ENCODE measurements around the gene WDR4. TPM values are rescaled to one million over a fixed set of nuclear protein-coding genes. Genes with fewer than 3 reads are reported as not detected.
"Not testable (repeated sequence)": the region's sequence is repeated elsewhere in the genome, so short reads cannot be mapped to it uniquely, and the experiment has no call there.

WDR4 gene, protein sequence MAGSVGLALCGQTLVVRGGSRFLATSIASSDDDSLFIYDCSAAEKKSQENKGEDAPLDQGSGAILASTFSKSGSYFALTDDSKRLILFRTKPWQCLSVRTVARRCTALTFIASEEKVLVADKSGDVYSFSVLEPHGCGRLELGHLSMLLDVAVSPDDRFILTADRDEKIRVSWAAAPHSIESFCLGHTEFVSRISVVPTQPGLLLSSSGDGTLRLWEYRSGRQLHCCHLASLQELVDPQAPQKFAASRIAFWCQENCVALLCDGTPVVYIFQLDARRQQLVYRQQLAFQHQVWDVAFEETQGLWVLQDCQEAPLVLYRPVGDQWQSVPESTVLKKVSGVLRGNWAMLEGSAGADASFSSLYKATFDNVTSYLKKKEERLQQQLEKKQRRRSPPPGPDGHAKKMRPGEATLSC
- 10 to 100 TPM in 4 of 8 experiments, 1 to 10 TPM in 4; 5.6 to 28.9 (median 10.0) TPM for total RNA-seq

DNA sequence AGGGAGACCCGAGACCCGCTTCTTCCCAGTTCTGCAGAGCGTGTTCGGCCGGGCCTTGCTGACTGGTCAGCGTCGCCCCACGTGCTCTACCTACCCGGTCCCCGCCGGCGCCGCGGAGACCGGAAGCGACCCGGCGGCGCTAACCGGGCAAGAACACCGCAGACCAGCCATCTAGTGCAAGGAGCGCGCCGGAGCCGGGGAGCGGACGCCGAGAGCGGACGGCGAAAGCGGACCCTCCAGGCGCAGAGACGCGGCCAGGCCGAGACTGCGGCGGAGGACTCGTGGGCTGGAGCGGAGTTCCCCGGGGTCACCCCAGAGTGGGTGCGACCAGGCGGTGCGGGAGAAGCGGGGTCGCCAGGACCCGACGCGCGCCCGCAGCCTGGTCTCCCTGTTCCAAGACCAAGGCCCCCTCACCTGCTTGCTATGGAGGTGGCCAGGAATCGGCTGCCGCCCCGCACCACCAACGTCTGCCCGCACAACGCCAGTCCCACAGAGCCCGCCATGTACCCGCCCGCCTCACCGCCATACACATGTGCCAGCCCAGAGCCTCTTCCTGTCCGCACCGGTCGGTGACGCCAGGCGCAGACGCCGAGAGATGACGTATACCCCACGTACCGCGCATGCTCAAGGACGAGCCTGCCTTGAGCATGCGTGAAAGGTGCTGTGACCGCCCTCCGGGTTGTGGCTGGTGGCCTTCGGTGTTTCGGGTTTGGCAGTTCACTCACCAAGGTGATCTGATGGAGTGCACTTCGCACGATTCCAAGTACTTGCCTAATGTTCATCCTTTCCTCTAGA, at the start of gene WDR4:
Gene WDR4, minus strand, starts transcription at position 547 of the 795 bp plus-strand sequence. Its CDS starts 44 bp downstream, at position 503.
- Histone ChIP-seq H3K4me3 (peak within 1 kb of the TSS; percentile 71 to 95 (median 85)), H3K4me1 (replicated peaks in 1 of 2) (peaks cover 0 to 12% of the 10 kb centered on the region in 2 donors), H3K27ac (peak within 1 kb of the TSS; percentile 88 to 96)
- WGBS, 10 experiments, result 0 to 3% (median 0%) methylated on average over 2 to 32 of the region's 80 CpGs; no CpG with 5 or more reads in 5 of the 10 experiments
- in situ Hi-C loops (cut with MboI; ENCODE audit: low pct_unique_long_range_greater_than_20kb in 2 of 9, low sequenced_read_pairs in 9 of 9, unreplicated experiment in 9 of 9), result no loop called here
- ATAC-seq (replicated peaks in 6 of 8), result peak; percentile 89 to 94 (median 93)

DNA sequence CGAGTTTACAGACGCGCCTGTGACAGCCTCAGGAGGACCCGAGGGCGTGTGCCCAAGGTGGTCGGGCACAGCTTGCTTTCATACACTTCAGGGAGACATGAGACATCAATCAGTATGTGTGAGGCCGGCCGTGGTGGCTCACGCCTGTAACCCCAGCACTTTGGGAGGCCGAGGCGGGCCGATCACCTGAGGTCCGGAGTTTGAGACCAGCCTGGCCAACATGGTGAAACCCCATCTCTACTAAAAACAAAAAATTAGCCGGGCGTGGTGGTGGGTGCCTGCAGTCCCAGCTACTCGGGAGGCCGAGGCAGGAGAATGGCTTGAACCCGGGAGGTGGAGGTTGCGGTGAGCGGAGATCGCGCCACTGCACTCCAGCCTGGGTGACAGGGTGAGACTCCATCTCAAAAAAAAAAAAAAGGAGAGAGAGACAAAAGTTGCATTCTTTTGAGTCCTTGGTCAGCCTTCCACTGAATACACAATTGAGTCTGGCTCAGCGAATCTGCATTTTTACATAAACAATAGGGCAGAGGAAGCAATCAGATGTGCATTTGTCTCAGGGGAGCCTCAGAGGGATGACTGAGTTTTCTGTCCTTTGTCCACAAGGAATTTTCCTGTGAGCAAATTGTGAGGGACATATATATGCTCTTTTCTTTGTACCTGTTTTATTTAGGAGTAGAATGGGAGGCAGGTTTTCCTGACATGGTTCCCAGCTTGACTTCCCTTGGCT, 48.3 kb upstream of the WDR4 start:
- peak in 6 of 8 experiments; percentile 20 to 57 (median 32) for ATAC-seq (replicated peaks in 6 of 8)
- in situ Hi-C loops (cut with MboI; ENCODE audit: low pct_unique_long_range_greater_than_20kb in 2 of 9, low sequenced_read_pairs in 9 of 9, unreplicated experiment in 9 of 9); H3K4me1 ChIP-seq (replicated peaks in 1 of 2); H3K4me3 ChIP-seq; H3K27ac ChIP-seq: not testable (repeated sequence)
- 82 to 98% (median 94%) methylated on average over 4 to 14 of the region's 23 CpGs; no CpG with 5 or more reads in 2 of the 10 experiments for WGBS, 10 experiments

DNA sequence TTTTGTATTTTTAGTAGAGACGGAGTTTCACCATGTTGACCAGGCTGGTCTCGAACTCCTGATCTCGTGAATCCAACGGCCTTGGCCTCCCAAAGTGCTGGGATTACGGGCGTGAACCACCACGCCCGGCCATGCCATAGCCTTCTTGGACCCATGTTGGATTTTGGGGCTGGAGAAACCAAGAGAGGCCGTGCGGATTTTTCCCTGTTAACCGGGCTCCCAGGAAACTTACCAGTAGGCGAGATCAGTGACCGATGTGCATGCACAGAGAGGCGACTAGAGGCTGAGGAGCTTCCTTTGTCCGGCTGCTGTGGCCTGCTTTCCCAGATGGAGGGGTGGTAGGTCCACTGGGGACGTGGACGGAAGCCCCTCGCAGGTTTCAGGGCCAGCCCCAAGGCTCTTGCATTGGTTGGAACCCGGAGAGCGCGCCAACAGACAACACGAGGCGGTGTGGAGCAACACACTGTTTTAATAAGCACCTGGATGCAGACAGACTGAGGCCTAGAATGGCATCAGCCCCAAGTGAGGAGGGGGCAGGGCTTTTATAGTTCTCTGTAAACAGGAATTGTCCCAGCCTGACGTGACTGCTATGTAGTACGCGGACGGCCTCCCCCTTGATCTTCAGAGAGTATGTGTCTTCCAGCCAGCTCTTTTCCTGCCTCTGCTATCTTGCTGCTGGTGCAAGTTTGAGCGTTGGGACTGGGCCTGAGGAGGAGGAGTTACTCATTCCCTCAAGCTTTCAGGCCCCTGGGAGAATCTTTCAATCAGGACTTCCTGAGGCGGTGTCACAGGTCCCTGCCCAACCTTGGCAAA, 46.0 kb upstream of the WDR4 start, which contains the start of gene ERVH48-1:
Gene ERVH48-1, minus strand, starts transcription at position 517 of the 813 bp plus-strand sequence. CDS start 6,624 bp downstream, outside the sequence.
- 83 to 100% (median 90%) methylated on average over 1 to 22 of the region's 29 CpGs; no CpG with 5 or more reads in 3 of the 10 experiments for WGBS, 10 experiments
- H3K4me1 ChIP-seq (replicated peaks in 1 of 2), result peaks cover 0 to 4% of the 10 kb centered on the region in 2 donors
- no peak within 1 kb of the TSS for H3K4me3 ChIP-seq
- no peak within 1 kb of the TSS for H3K27ac ChIP-seq
- in situ Hi-C loops (cut with MboI; ENCODE audit: low pct_unique_long_range_greater_than_20kb in 2 of 9, low sequenced_read_pairs in 9 of 9, unreplicated experiment in 9 of 9), result no loop called here
- no peak for ATAC-seq (replicated peaks in 6 of 8)

GRCh38 chr21:42924433-42924751, 45.1 kb upstream of the WDR4 start:
- Histone ChIP-seq H3K4me1 (replicated peaks in 1 of 2) (peaks cover 0 to 4% of the 10 kb centered on the region in 2 donors), H3K4me3 (no peak overlapping the region), H3K27ac (no peak overlapping the region)
- no peak for ATAC-seq (replicated peaks in 6 of 8)
- 67 to 100% (median 93%) methylated on average over 1 to 6 of the region's 6 CpGs; no CpG with 5 or more reads in 2 of the 10 experiments for WGBS, 10 experiments
- in situ Hi-C loops (cut with MboI; ENCODE audit: low pct_unique_long_range_greater_than_20kb in 2 of 9, low sequenced_read_pairs in 9 of 9, unreplicated experiment in 9 of 9), result no loop called here

DNA sequence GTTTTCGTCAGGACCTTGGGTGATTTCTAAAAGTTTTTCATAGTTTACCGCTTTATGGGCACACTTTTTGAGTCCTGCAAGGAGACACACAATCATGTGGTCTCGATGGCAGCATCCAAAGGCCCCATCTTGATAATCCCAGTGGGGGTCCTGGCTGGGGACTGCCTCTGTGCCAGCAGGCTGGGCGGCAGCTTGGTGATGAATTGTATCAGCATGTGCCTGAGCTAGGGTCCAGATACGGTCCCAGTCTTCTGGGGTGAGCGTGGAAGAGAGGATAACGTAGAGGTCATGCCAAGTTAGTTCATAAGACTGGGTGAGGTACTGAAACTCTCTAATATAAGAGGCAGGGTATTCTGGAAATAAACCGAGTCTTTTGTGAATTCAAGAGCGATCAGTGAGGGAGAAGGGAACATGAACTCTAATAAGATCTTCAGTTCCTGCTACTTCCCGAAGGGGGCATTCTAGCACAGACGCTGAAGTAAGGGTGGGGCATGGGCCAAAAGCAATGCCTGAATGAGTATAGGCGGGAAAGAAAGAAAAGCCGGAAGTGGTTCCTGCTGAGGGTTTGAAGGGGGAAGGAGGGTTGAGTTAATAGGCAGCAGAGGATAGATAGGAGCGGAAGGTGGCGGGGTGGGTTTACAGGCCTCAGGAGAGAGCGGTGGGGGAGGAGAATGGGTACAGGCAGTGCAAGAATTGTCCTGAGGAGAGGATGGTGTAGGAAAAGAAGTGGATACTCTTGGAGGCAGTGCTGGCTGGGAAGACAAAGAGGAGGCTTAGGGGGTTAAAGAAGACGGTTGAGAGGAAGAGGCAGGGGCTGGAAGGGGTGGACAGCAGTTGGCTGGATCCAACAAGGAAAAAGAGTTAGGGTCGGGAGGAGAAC, 44.5 kb upstream of the WDR4 start:
- Histone ChIP-seq H3K27ac (no peak overlapping the region), H3K4me1 (replicated peaks in 1 of 2) (peaks cover 0 to 4% of the 10 kb centered on the region in 2 donors), H3K4me3 (no peak overlapping the region)
- 0 to 80% (median 29%) methylated on average over 1 to 13 of the region's 18 CpGs; no CpG with 5 or more reads in 1 of the 10 experiments for WGBS, 10 experiments
- ATAC-seq (replicated peaks in 6 of 8), result peak; percentile 66 to 98 (median 76)
- in situ Hi-C loops (cut with MboI; ENCODE audit: low pct_unique_long_range_greater_than_20kb in 2 of 9, low sequenced_read_pairs in 9 of 9, unreplicated experiment in 9 of 9), result no loop called here

GRCh38 chr21:42922918-42923317, 43.6 kb upstream of the WDR4 start:
- Histone ChIP-seq H3K4me1 (replicated peaks in 1 of 2) (peaks cover 0 to 4% of the 10 kb centered on the region in 2 donors), H3K4me3 (no peak overlapping the region), H3K27ac (no peak overlapping the region)
- in situ Hi-C loops (cut with MboI; ENCODE audit: low pct_unique_long_range_greater_than_20kb in 2 of 9, low sequenced_read_pairs in 9 of 9, unreplicated experiment in 9 of 9), result no loop called here
- no peak for ATAC-seq (replicated peaks in 6 of 8)
- WGBS, 10 experiments, result 81 to 100% (median 95%) methylated on average over 1 to 11 of the region's 18 CpGs; no CpG with 5 or more reads in 4 of the 10 experiments

DNA sequence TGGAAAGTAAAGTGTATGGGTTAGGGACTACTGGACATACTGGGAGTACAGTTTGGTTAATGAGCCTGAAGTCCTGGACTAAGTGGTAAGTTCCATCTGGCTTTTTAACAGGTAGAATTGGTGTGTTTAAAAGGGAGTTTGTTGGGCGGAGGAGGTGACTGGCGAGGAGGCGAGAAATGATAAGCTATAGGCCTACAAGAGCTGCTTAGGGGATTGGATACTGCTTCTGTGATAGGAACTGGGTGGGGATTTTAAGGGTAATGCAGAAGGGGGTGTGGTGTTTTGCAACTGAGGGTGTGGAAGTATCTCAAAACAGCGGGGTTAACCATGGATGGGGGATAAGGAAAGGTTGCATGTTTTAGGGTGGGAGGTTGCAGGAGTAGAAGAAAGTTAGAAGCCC, 42.6 kb upstream of the WDR4 start:
- no peak overlapping the region for H3K27ac ChIP-seq
- no peak overlapping the region for H3K4me3 ChIP-seq
- in situ Hi-C loops (cut with MboI; ENCODE audit: low pct_unique_long_range_greater_than_20kb in 2 of 9, low sequenced_read_pairs in 9 of 9, unreplicated experiment in 9 of 9), result no loop called here
- H3K4me1 ChIP-seq (replicated peaks in 1 of 2), result peaks cover 0 to 4% of the 10 kb centered on the region in 2 donors
- 0 to 100% (median 72%) methylated on average over 1 to 4 of the region's 4 CpGs; no CpG with 5 or more reads in 2 of the 10 experiments for WGBS, 10 experiments
- no peak for ATAC-seq (replicated peaks in 6 of 8)

DNA sequence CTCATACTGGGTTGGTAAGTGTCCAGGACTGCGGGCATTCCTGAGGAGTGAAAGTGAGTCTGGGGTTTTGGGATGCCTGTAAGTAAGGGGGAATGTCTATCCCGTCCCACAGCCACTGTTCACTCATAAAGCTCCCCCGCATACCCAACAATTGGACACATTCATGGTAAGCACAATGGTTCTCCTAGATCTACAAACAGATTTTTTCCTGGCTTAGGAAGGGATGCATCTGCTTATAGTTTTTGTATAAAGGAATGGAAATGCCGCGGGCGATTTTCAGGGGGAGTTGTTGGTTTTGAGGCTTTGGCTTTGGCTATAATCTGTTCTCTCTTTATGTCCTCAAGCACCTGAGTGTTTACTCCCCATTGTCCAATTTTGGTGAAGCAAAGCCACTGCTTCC, 39.0 kb upstream of the WDR4 start:
- in situ Hi-C loops (cut with MboI; ENCODE audit: low pct_unique_long_range_greater_than_20kb in 2 of 9, low sequenced_read_pairs in 9 of 9, unreplicated experiment in 9 of 9), result no loop called here
- WGBS, 10 experiments, result 87 to 100% (median 98%) methylated on average over 1 to 5 of the region's 6 CpGs; no CpG with 5 or more reads in 1 of the 10 experiments
- no peak overlapping the region for H3K27ac ChIP-seq
- H3K4me3 ChIP-seq, result no peak overlapping the region
- no peaks in the 10 kb centered on the region for H3K4me1 ChIP-seq (replicated peaks in 1 of 2)
- no peak for ATAC-seq (replicated peaks in 6 of 8)

- peak in 3 of 8 experiments; percentile 18 to 34 (median 20) for ATAC-seq (replicated peaks in 6 of 8)
- in situ Hi-C loops (cut with MboI; ENCODE audit: low pct_unique_long_range_greater_than_20kb in 2 of 9, low sequenced_read_pairs in 9 of 9, unreplicated experiment in 9 of 9), result no loop called here
- no peak overlapping the region for H3K27ac ChIP-seq
Observed at GRCh38 chr21:42913476-42913875, 34.1 kb upstream of the WDR4 start.

GRCh38 chr21:42911920-42912319, 32.6 kb upstream of the WDR4 start:
- in situ Hi-C loops (cut with MboI; ENCODE audit: low pct_unique_long_range_greater_than_20kb in 2 of 9, low sequenced_read_pairs in 9 of 9, unreplicated experiment in 9 of 9); H3K4me1 ChIP-seq (replicated peaks in 1 of 2); H3K4me3 ChIP-seq; H3K27ac ChIP-seq; ATAC-seq (replicated peaks in 6 of 8): not testable (repeated sequence)
- WGBS, 10 experiments, result 50 to 100% (median 93%) methylated on average over 1 to 6 of the region's 6 CpGs; no CpG with 5 or more reads in 5 of the 10 experiments

More at GRCh38 chr21:42913476-42913875, 34.1 kb upstream of the WDR4 start:
- WGBS, 10 experiments, result 43 to 100% (median 82%) methylated on average over 1 to 4 of the region's 7 CpGs; no CpG with 5 or more reads in 5 of the 10 experiments
- H3K4me3 ChIP-seq, result no peak overlapping the region
- no peaks in the 10 kb centered on the region for H3K4me1 ChIP-seq (replicated peaks in 1 of 2)

DNA sequence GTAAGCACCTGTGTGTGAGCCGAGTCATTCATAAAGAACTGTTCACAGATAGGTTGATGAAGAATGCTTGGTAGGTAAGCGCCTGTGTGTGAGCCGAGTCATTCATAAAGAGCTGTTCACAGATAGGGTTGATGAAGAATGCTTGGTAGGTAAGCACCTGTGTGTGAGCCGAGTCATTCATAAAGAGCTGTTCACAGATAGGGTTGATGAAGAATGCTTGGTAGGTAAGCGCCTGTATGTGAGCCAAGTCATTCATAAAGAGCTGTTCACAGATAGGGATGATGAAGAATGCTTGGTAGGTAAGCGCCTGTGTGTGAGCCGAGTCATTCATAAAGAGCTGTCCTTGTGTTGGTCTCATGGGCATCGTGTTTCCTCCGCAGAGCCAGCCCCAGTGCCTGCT, 29.1 kb upstream of the WDR4 start:
- in situ Hi-C loops (cut with MboI; ENCODE audit: low pct_unique_long_range_greater_than_20kb in 2 of 9, low sequenced_read_pairs in 9 of 9, unreplicated experiment in 9 of 9); ATAC-seq (replicated peaks in 6 of 8); H3K27ac ChIP-seq; H3K4me1 ChIP-seq (replicated peaks in 1 of 2); H3K4me3 ChIP-seq: not testable (repeated sequence)
- 83 to 100% (median 100%) methylated on average over 1 to 8 of the region's 9 CpGs for WGBS, 10 experiments
